HCT116 (cell line): ENCODE results near the gene AAMDC.

ENCODE experiments used
- CEBPB ChIP-seq: IDR thresholded peaks from 2 replicates; pipeline ENCODE4 v1.6.1; 2012; ENCODE audit warnings: low read depth
- CTCF ChIP-seq, 3 experiments: fragments of 200-600 bp in 1 of 3; sonication (generic) in 1 of 3; IDR thresholded peaks in 2 of 3; conservative IDR thresholded peaks in 1 of 3; 2 replicates each; pipeline ENCODE4 v1.5.1; 2012 to 2017; ENCODE audit warnings: low read depth in 2 of 3, low read length in 2 of 3, antibody characterized with exemption in 1 of 3, borderline replicate concordance in 1 of 3, control low read depth in 1 of 3, mild to moderate bottlenecking in 1 of 3, mixed read lengths in 1 of 3, mixed run types in 1 of 3, moderate library complexity in 1 of 3; ENCODE audit not compliant: insufficient read depth in 1 of 3
- EZH2 ChIP-seq: fragments of 200-600 bp; sonication (generic); IDR thresholded peaks from 2 replicates; pipeline ENCODE4 v1.6.1; 2017; ENCODE audit warnings: antibody characterized with exemption, mixed run types
- JUND ChIP-seq: IDR thresholded peaks from 2 replicates; pipeline ENCODE4 v1.6.1; 2012
- MAX ChIP-seq: IDR thresholded peaks from 2 replicates; pipeline ENCODE4 v1.6.1; 2012
- POLR2A ChIP-seq: IDR thresholded peaks from 2 replicates; pipeline ENCODE4 v1.7.0; 2011; ENCODE audit warnings: borderline replicate concordance; ENCODE audit not compliant: insufficient read depth, insufficient read length; ENCODE audit errors: extremely low read depth
- POLR2AphosphoS5 ChIP-seq: IDR thresholded peaks from 2 replicates; pipeline ENCODE4 v1.6.1; 2011; ENCODE audit warnings: mild to moderate bottlenecking, low read depth, low read length, moderate library complexity
- SP1 ChIP-seq: IDR thresholded peaks from 2 replicates; pipeline ENCODE4 v1.6.1; 2012; ENCODE audit warnings: low read depth
- YY1 ChIP-seq: IDR thresholded peaks from 2 replicates; pipeline ENCODE4 v1.6.1; 2011; ENCODE audit warnings: low read length, low read depth, moderate library complexity, mild to moderate bottlenecking; ENCODE audit not compliant: insufficient replicate concordance; ENCODE audit errors: extremely low read depth
- ZBTB33 ChIP-seq: IDR thresholded peaks from 2 replicates; pipeline ENCODE4 v1.6.1; 2011; ENCODE audit warnings: mild to moderate bottlenecking, low read length, moderate library complexity; ENCODE audit not compliant: insufficient replicate concordance; ENCODE audit errors: extremely low read depth

- no peak for TF ChIP-seq EZH2
- no peak for TF ChIP-seq CTCF (IDR thresholded peaks at IDR 0.05 in 2 of 3, conservative IDR thresholded peaks at IDR 0.05 in 1 of 3; ENCODE audit: borderline replicate concordance in 1 of 3, insufficient read depth in 1 of 3, low read depth in 2 of 3, low read length in 2 of 3)
- TF ChIP-seq POLR2A = no peak
- TF ChIP-seq YY1 = no peak
- no peak for TF ChIP-seq CEBPB
- TF ChIP-seq POLR2AphosphoS5 = no peak
- no peak for TF ChIP-seq MAX
- no peak for TF ChIP-seq ZBTB33
- TF ChIP-seq JUND = no peak
- no peak for TF ChIP-seq SP1
Measured at GRCh38 chr11:77800449-77800848, 20.5 kb upstream of the AAMDC start.
